ENCODE data around the gene SUPT20HL1.

GRCh38 chrX:24378706-24379105 lies 18.3 kb downstream of the SUPT20HL1 start:
- TF ChIP-seq CTCF (IDR thresholded peaks at IDR 0.05) (no peak), POLR2A (IDR thresholded peaks at IDR 0.05) (no peak)

Data from testis (tissue), 2 donors.